T-cell (primary cell): ENCODE measurements around the gene RFC2. TPM values are rescaled to one million over a fixed set of nuclear protein-coding genes. Genes with fewer than 3 reads are reported as not detected.

Experiments used
- ATAC-seq, 4 experiments: fragments of 200-7000 bp in 3 of 4; fragments of 150-1000 bp in 1 of 4; cut with Tn5 transposase; replicated peaks in 1 of 4; 1 replicate in 3 of 4; 2 replicates in 1 of 4; pipeline ENCODE4 v1.10.0; 2021; ENCODE audit warnings: moderate library complexity in 3 of 4, mild to moderate bottlenecking in 2 of 4, moderate number of reproducible peaks in 1 of 4
- CTCF ChIA-PET, 2 donors: fragments of 300-600 bp; sonication (Branson Sonifier 250); formaldehyde crosslinking; loops; one replicate each; lab custom pipeline; 2022; ENCODE audit warnings: antibody characterized with exemption in 2 of 2; lab: Charles Lee
- POLR2A ChIA-PET, 2 donors: fragments of 300-600 bp; sonication (Branson Sonifier 250); formaldehyde crosslinking; loops; one replicate each; lab custom pipeline; 2022; ENCODE audit warnings: antibody characterized with exemption in 2 of 2; lab: Charles Lee
- DNase-seq, 35 experiments: peaks; one replicate each; pipeline versions ENCODE4 v3.0.0 to v3.0.0-alpha.2; 2013 to 2023
- H3K27ac ChIP-seq: one replicate; pipeline ENCODE4 v1.5.1; 2013; ENCODE audit warnings: low read length
- H3K27me3 ChIP-seq, 2 experiments: replicated peaks in 1 of 2; 1 replicate in 1 of 2; 2 replicates in 1 of 2; pipeline versions ENCODE4 v1.6.1 to v1.7.0; 2013; ENCODE audit warnings: low read length in 1 of 2, mixed read lengths in 1 of 2; ENCODE audit not compliant: control insufficient read depth in 2 of 2, insufficient read depth in 2 of 2; ENCODE audit errors: extremely low read depth in 1 of 2
- H3K36me3 ChIP-seq, 2 donors: 1 replicate in 1 of 2; 2 replicates in 1 of 2; pipeline versions ENCODE4 v1.6.1 to v1.7.0; 2013; ENCODE audit warnings: low read length in 1 of 2; ENCODE audit not compliant: control insufficient read depth in 2 of 2, insufficient read depth in 1 of 2; ENCODE audit errors: extremely low read depth in 1 of 2
- H3K4me1 ChIP-seq, 2 experiments: 1 replicate in 1 of 2; 2 replicates in 1 of 2; pipeline versions ENCODE4 v1.6.1 to v1.7.0; 2013; ENCODE audit warnings: low read length in 2 of 2, mixed read lengths in 1 of 2; ENCODE audit not compliant: insufficient read depth in 2 of 2, control insufficient read depth in 1 of 2; ENCODE audit errors: extremely low read depth in 1 of 2
- H3K4me3 ChIP-seq, 2 donors: 1 replicate in 1 of 2; 2 replicates in 1 of 2; pipeline versions ENCODE4 v1.5.1 to v1.7.0; 2013; ENCODE audit warnings: mild to moderate bottlenecking in 2 of 2, low read length in 1 of 2, moderate library complexity in 1 of 2; ENCODE audit not compliant: control insufficient read depth in 1 of 2; ENCODE audit errors: extremely low read depth in 1 of 2
- H3K9me3 ChIP-seq: 2 replicates; pipeline ENCODE4 v1.7.0; 2013
- H3K27ac Mint-ChIP-seq, 2 donors: one replicate each; pipeline ENCODE4 v1.8.0; 2020 to 2021; ENCODE audit warnings: mild to moderate bottlenecking in 2 of 2, mixed read lengths in 2 of 2
- H3K27me3 Mint-ChIP-seq, 2 donors: one replicate each; pipeline ENCODE4 v1.8.0; 2021 to 2022; ENCODE audit warnings: mixed read lengths in 2 of 2
- H3K36me3 Mint-ChIP-seq: one replicate; pipeline ENCODE4 v1.8.0; 2021; ENCODE audit warnings: mixed read lengths
- H3K4me1 Mint-ChIP-seq, 3 donors: one replicate each; pipeline ENCODE4 v1.8.0; 2020 to 2022; ENCODE audit warnings: mixed read lengths in 3 of 3, mild to moderate bottlenecking in 1 of 3
- H3K4me3 Mint-ChIP-seq, 3 donors: one replicate each; pipeline ENCODE4 v1.8.0; 2020 to 2022; ENCODE audit warnings: mild to moderate bottlenecking in 3 of 3, mixed read lengths in 3 of 3, moderate library complexity in 3 of 3
- H3K9me3 Mint-ChIP-seq, 3 donors: one replicate each; pipeline ENCODE4 v1.8.0; 2020 to 2022; ENCODE audit warnings: mixed read lengths in 3 of 3
- WGBS: methylation state at CpG from one replicate; pipeline ENCODE4 v1.1.5; 2013; ENCODE audit warnings: missing lambda C conversion rate; ENCODE audit not compliant: insufficient coverage; 5-methylcytosine and 5-hydroxymethylcytosine counted together
- total RNA-seq, 35 experiments: library from RNA in 6 of 35; stranded (reverse) in 6 of 35; fragments of 120-200 nt in 1 of 35; gene quantifications; one replicate each; pipeline versions ENCODE4 v1.2.1 to v1.2.4 and lab custom pipeline; 2013 to 2026

The RFC2 gene
- total RNA-seq, 5 donors from 2014 or later (not counting 1 experiment from before 2014, with no cell fraction given): 13.3 to 17.6 (median 14.8) TPM

DNA sequence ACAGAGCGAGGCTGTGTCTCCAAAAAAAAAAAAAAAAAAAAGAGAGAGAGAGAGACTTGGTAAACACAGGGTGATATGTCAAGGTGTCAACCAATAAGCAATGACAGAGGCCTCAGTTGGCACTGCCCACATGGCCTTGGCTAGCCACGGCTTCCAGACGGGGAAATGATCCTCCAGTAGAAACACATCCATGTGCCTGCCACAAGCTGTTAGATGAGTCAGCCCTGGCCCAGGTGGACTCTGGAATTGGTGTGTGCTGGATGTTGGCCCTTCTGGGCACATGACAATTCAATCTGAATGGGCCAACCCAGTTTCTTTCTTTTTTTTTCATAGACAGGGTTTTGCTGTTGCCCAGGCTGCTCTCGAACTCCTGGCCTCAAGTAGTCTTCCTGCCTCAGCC is 13.7 kb downstream of the RFC2 start:
- Mint-ChIP-seq H3K4me3 (no peak overlapping the region), H3K9me3 (no peaks in the 10 kb centered on the region), H3K27me3 (no peaks in the 10 kb centered on the region), H3K4me1 (peaks cover 0 to 8% (median 2%) of the 10 kb centered on the region in 3 donors), H3K27ac (no peak overlapping the region), H3K36me3 (peaks cover 45% of the 10 kb centered on the region)
- H3K4me3 ChIP-seq: no peak overlapping the region
- 100% methylated on average over 1 of the region's 4 CpGs for WGBS
- ChIA-PET POLR2A (no interaction called here), CTCF (no interaction called here)
- ATAC-seq: no peak
- no peaks in the 10 kb centered on the region for H3K9me3 ChIP-seq
- peaks cover 6 to 72% of the 10 kb centered on the region in 2 donors for H3K36me3 ChIP-seq
- no peak overlapping the region for H3K27ac ChIP-seq
- H3K4me1 ChIP-seq: peaks cover 0 to 6% of the 10 kb centered on the region in 2 experiments
- no peaks in the 10 kb centered on the region for H3K27me3 ChIP-seq
- DNase-seq: no peak

GRCh38 chr7:74236284-74236683 is 17.9 kb downstream of the RFC2 start:
- WGBS: no CpG with 5 or more reads among the region's 3 CpGs
- H3K27ac Mint-ChIP-seq: no peak overlapping the region

GRCh38 chr7:74235518-74236268 is 18.5 kb downstream of the RFC2 start:
- H3K4me1 Mint-ChIP-seq: peaks cover 0 to 9% (median 0%) of the 10 kb centered on the region in 3 donors
- no peaks in the 10 kb centered on the region for H3K27me3 ChIP-seq
- no peaks in the 10 kb centered on the region for H3K27me3 Mint-ChIP-seq
- POLR2A ChIA-PET: no interaction called here
- H3K4me1 ChIP-seq: peaks cover 0 to 6% of the 10 kb centered on the region in 2 experiments
- no peak overlapping the region for H3K27ac ChIP-seq
- peaks cover 42% of the 10 kb centered on the region for H3K36me3 Mint-ChIP-seq
- peak overlapping the region in 1 of 2 donors; percentile 22 for H3K27ac Mint-ChIP-seq
- ATAC-seq (no peak), DNase-seq (no peak)
- 100% methylated on average over 4 of the region's 8 CpGs for WGBS
- H3K9me3 ChIP-seq: no peaks in the 10 kb centered on the region
- no peaks in the 10 kb centered on the region for H3K9me3 Mint-ChIP-seq
- no peak overlapping the region for H3K4me3 ChIP-seq
- CTCF ChIA-PET: no interaction called here
- H3K36me3 ChIP-seq: peaks cover 11 to 64% of the 10 kb centered on the region in 2 donors
- H3K4me3 Mint-ChIP-seq: no peak overlapping the region

More at GRCh38 chr7:74236284-74236683, 17.9 kb downstream of the RFC2 start:
- H3K36me3 Mint-ChIP-seq: peaks cover 40% of the 10 kb centered on the region
- H3K4me3 Mint-ChIP-seq: no peak overlapping the region
- DNase-seq (no peak), ATAC-seq (peak in 1 of 4 experiments; percentile 51)
- H3K27ac ChIP-seq: no peak overlapping the region
- peaks cover 0 to 7% (median 0%) of the 10 kb centered on the region in 3 donors for H3K4me1 Mint-ChIP-seq
- ChIA-PET CTCF (no interaction called here), POLR2A (no interaction called here)
- peaks cover 11 to 66% of the 10 kb centered on the region in 2 donors for H3K36me3 ChIP-seq
- H3K27me3 ChIP-seq: no peaks in the 10 kb centered on the region
- no peaks in the 10 kb centered on the region for H3K9me3 ChIP-seq
- H3K27me3 Mint-ChIP-seq: no peaks in the 10 kb centered on the region
- H3K4me1 ChIP-seq: peaks cover 0 to 6% of the 10 kb centered on the region in 2 experiments
- H3K4me3 ChIP-seq: no peak overlapping the region
- H3K9me3 Mint-ChIP-seq: no peaks in the 10 kb centered on the region

GRCh38 chr7:74233655-74234285 is 20.4 kb downstream of the RFC2 start:
- WGBS: 100% methylated on average over 4 of the region's 13 CpGs
- POLR2A ChIA-PET: no interaction called here
- H3K9me3 ChIP-seq: no peaks in the 10 kb centered on the region
- H3K36me3 ChIP-seq: peaks cover 14 to 51% of the 10 kb centered on the region in 2 donors
- no peak overlapping the region for H3K27ac ChIP-seq
- Mint-ChIP-seq H3K36me3 (peaks cover 44% of the 10 kb centered on the region), H3K27ac (no peak overlapping the region), H3K9me3 (no peaks in the 10 kb centered on the region), H3K4me1 (peaks cover 0 to 12% (median 0%) of the 10 kb centered on the region in 3 donors), H3K27me3 (no peaks in the 10 kb centered on the region), H3K4me3 (no peak overlapping the region)
- DNase-seq (no peak), ATAC-seq (no peak)
- peaks cover 0 to 6% of the 10 kb centered on the region in 2 experiments for H3K4me1 ChIP-seq
- CTCF ChIA-PET: no interaction called here
- no peak overlapping the region for H3K4me3 ChIP-seq
- H3K27me3 ChIP-seq: no peaks in the 10 kb centered on the region

GRCh38 chr7:74231232-74231590 is 23.0 kb downstream of the RFC2 start:
- peaks cover 0 to 17% (median 4%) of the 10 kb centered on the region in 3 donors for H3K4me1 Mint-ChIP-seq
- no peak overlapping the region for H3K4me3 Mint-ChIP-seq
- ATAC-seq (peak in 1 of 4 experiments; percentile 36), DNase-seq (peak in 2 of 35 experiments; percentile 11 to 49)
- 88% methylated on average over 12 of the region's 12 CpGs for WGBS
- Histone ChIP-seq H3K4me3 (no peak overlapping the region), H3K9me3 (no peaks in the 10 kb centered on the region), H3K27me3 (no peaks in the 10 kb centered on the region), H3K27ac (no peak overlapping the region), H3K4me1 (peaks cover 0 to 3% of the 10 kb centered on the region in 2 experiments), H3K36me3 (peaks cover 9 to 31% of the 10 kb centered on the region in 2 donors)
- POLR2A ChIA-PET: no interaction called here
- peaks cover 35% of the 10 kb centered on the region for H3K36me3 Mint-ChIP-seq
- peak overlapping the region in 1 of 2 donors; percentile 61 for H3K27ac Mint-ChIP-seq
- no peaks in the 10 kb centered on the region for H3K27me3 Mint-ChIP-seq
- CTCF ChIA-PET: interaction anchor here in 1 of 2 donors (0.6 kb wide), 1 partner anchor 21 kb away, joined by 3 read pairs; the partner anchor contains the start of gene LAT2
- H3K9me3 Mint-ChIP-seq: no peaks in the 10 kb centered on the region

GRCh38 chr7:74230446-74231231 is 23.6 kb downstream of the RFC2 start:
- Histone ChIP-seq H3K27ac (no peak overlapping the region), H3K27me3 (no peaks in the 10 kb centered on the region), H3K9me3 (no peaks in the 10 kb centered on the region), H3K4me3 (no peak overlapping the region), H3K36me3 (peaks cover 9 to 31% of the 10 kb centered on the region in 2 donors), H3K4me1 (no peaks in the 10 kb centered on the region)
- 97% methylated on average over 7 of the region's 15 CpGs for WGBS
- DNase-seq (no peak), ATAC-seq (no peak)
- CTCF ChIA-PET: no interaction called here
- Mint-ChIP-seq H3K27me3 (no peaks in the 10 kb centered on the region), H3K27ac (no peak overlapping the region), H3K9me3 (no peaks in the 10 kb centered on the region), H3K4me1 (peaks cover 0 to 17% (median 4%) of the 10 kb centered on the region in 3 donors), H3K36me3 (peaks cover 33% of the 10 kb centered on the region), H3K4me3 (no peak overlapping the region)
- POLR2A ChIA-PET: no interaction called here
